ENCODE results near the gene TTLL8. TPM values are rescaled to one million over a fixed set of nuclear protein-coding genes. Genes with fewer than 3 reads are reported as not detected.

The TTLL8 gene
- total RNA-seq, 1 donor, result not detected

GRCh38 chr22:50064453-50064852, 6.4 kb upstream of the TTLL8 start:
- Histone ChIP-seq H3K4me3 (ENCODE audit: insufficient read depth, low read length) (no peak overlapping the region), H3K36me3 (ENCODE audit: insufficient read depth, low read length) (no peaks in the 10 kb centered on the region), H3K9me3 (ENCODE audit: low read depth, low read length) (no peaks in the 10 kb centered on the region), H3K4me2 (ENCODE audit: insufficient read depth, low read length) (no peak overlapping the region), H2AFZ (ENCODE audit: low read length) (no peak overlapping the region), H3K27ac (ENCODE audit: low read depth, low read length) (no peak overlapping the region), H4K20me1 (ENCODE audit: insufficient read depth, low read length) (no peaks in the 10 kb centered on the region), H3K27me3 (ENCODE audit: insufficient read depth, low read length) (peaks cover 7% of the 10 kb centered on the region), H3K79me2 (ENCODE audit: insufficient read depth, low read length) (no peaks in the 10 kb centered on the region), H3K4me1 (ENCODE audit: insufficient read depth, low read length) (no peaks in the 10 kb centered on the region)
- peak; percentile 83 for DNase-seq (ENCODE audit: insufficient read length, low spot score, missing footprints)
- no peak for TF ChIP-seq CTCF (IDR thresholded peaks at IDR 0.05; ENCODE audit: extremely low read depth, low read depth, low read length)

- no peak overlapping the region for H3K4me2 ChIP-seq (ENCODE audit: insufficient read depth, low read length)
These were observed 5.7 kb upstream of the TTLL8 start for GRCh38 chr22:50063589-50064393.

GRCh38 chr22:50062509-50063135, 4.5 kb upstream of the TTLL8 start:
- Histone ChIP-seq H3K36me3 (ENCODE audit: insufficient read depth, low read length) (no peaks in the 10 kb centered on the region), H3K79me2 (ENCODE audit: insufficient read depth, low read length) (no peaks in the 10 kb centered on the region), H3K4me3 (ENCODE audit: insufficient read depth, low read length) (no peak overlapping the region), H3K4me2 (ENCODE audit: insufficient read depth, low read length) (no peak overlapping the region), H3K4me1 (ENCODE audit: insufficient read depth, low read length) (no peaks in the 10 kb centered on the region), H2AFZ (ENCODE audit: low read length) (no peak overlapping the region), H4K20me1 (ENCODE audit: insufficient read depth, low read length) (no peaks in the 10 kb centered on the region), H3K9me3 (ENCODE audit: low read depth, low read length) (no peaks in the 10 kb centered on the region), H3K27ac (ENCODE audit: low read depth, low read length) (no peak overlapping the region), H3K27me3 (ENCODE audit: insufficient read depth, low read length) (peaks cover 17% of the 10 kb centered on the region)
- no peak for DNase-seq (ENCODE audit: insufficient read length, low spot score, missing footprints)
- no peak for TF ChIP-seq CTCF (IDR thresholded peaks at IDR 0.05; ENCODE audit: extremely low read depth, low read depth, low read length)

More at GRCh38 chr22:50063589-50064393, 5.7 kb upstream of the TTLL8 start:
- TF ChIP-seq CTCF (IDR thresholded peaks at IDR 0.05; ENCODE audit: extremely low read depth, low read depth, low read length), result no peak
- H3K4me1 ChIP-seq (ENCODE audit: insufficient read depth, low read length), result no peaks in the 10 kb centered on the region
- H3K4me3 ChIP-seq (ENCODE audit: insufficient read depth, low read length), result no peak overlapping the region
- H2AFZ ChIP-seq (ENCODE audit: low read length), result no peak overlapping the region
- no peaks in the 10 kb centered on the region for H3K9me3 ChIP-seq (ENCODE audit: low read depth, low read length)
- H3K27me3 ChIP-seq (ENCODE audit: insufficient read depth, low read length), result peaks cover 13% of the 10 kb centered on the region
- DNase-seq (ENCODE audit: insufficient read length, low spot score, missing footprints), result no peak
- H4K20me1 ChIP-seq (ENCODE audit: insufficient read depth, low read length), result no peaks in the 10 kb centered on the region
- no peaks in the 10 kb centered on the region for H3K36me3 ChIP-seq (ENCODE audit: insufficient read depth, low read length)
- H3K79me2 ChIP-seq (ENCODE audit: insufficient read depth, low read length), result no peaks in the 10 kb centered on the region
- H3K27ac ChIP-seq (ENCODE audit: low read depth, low read length), result no peak overlapping the region

GRCh38 chr22:50061824-50062355, 3.8 kb upstream of the TTLL8 start:
- no peaks in the 10 kb centered on the region for H3K79me2 ChIP-seq (ENCODE audit: insufficient read depth, low read length)
- no peak overlapping the region for H3K4me2 ChIP-seq (ENCODE audit: insufficient read depth, low read length)
- no peaks in the 10 kb centered on the region for H3K36me3 ChIP-seq (ENCODE audit: insufficient read depth, low read length)
- H4K20me1 ChIP-seq (ENCODE audit: insufficient read depth, low read length), result no peaks in the 10 kb centered on the region
- H3K4me3 ChIP-seq (ENCODE audit: insufficient read depth, low read length), result no peak overlapping the region
- no peak for TF ChIP-seq CTCF (IDR thresholded peaks at IDR 0.05; ENCODE audit: extremely low read depth, low read depth, low read length)
- no peaks in the 10 kb centered on the region for H3K9me3 ChIP-seq (ENCODE audit: low read depth, low read length)
- H3K27ac ChIP-seq (ENCODE audit: low read depth, low read length), result no peak overlapping the region
- no peak overlapping the region for H2AFZ ChIP-seq (ENCODE audit: low read length)
- no peaks in the 10 kb centered on the region for H3K4me1 ChIP-seq (ENCODE audit: insufficient read depth, low read length)
- H3K27me3 ChIP-seq (ENCODE audit: insufficient read depth, low read length), result peaks cover 17% of the 10 kb centered on the region
- no peak for DNase-seq (ENCODE audit: insufficient read length, low spot score, missing footprints)

Measured in osteoblast (primary cell).